ENCODE data around the gene CADPS.

Gene CADPS

GRCh38 chr3:62548528-62549205 lies 326.5 kb downstream of the CADPS start:
- DNase-seq: no peak

GRCh38 chr3:62546266-62546665 lies 328.9 kb downstream of the CADPS start:
- no peak for DNase-seq

- DNase-seq: no peak
These were observed 333.0 kb downstream of the CADPS start for GRCh38 chr3:62542185-62542584.

GRCh38 chr3:62539762-62540161 lies 335.5 kb downstream of the CADPS start:
- no peak for DNase-seq

GRCh38 chr3:62538691-62539356 lies 336.4 kb downstream of the CADPS start:
- DNase-seq: no peak

- DNase-seq: no peak
These were observed 340.9 kb downstream of the CADPS start for GRCh38 chr3:62534326-62534725.

- DNase-seq: no peak
These were observed 342.4 kb downstream of the CADPS start for GRCh38 chr3:62532796-62533195.

- DNase-seq: no peak
These were observed 343.2 kb downstream of the CADPS start for GRCh38 chr3:62531981-62532380.

GRCh38 chr3:62531493-62531892 lies 343.7 kb downstream of the CADPS start:
- DNase-seq: no peak

- DNase-seq: no peak
These were observed 346.0 kb downstream of the CADPS start for GRCh38 chr3:62529230-62529629.

GRCh38 chr3:62527474-62527873 lies 347.7 kb downstream of the CADPS start:
- no peak for DNase-seq

GRCh38 chr3:62525281-62525680 lies 349.9 kb downstream of the CADPS start:
- no peak for DNase-seq

GRCh38 chr3:62523672-62524071 lies 351.5 kb downstream of the CADPS start:
- no peak for DNase-seq

GRCh38 chr3:62521464-62522105 lies 353.6 kb downstream of the CADPS start:
- no peak for DNase-seq

- no peak for DNase-seq
These were observed 371.7 kb downstream of the CADPS start for GRCh38 chr3:62503516-62503915.

GRCh38 chr3:62502315-62503300 lies 372.6 kb downstream of the CADPS start:
- DNase-seq: no peak

- no peak for DNase-seq
These were observed 373.9 kb downstream of the CADPS start for GRCh38 chr3:62501289-62501668.

- no peak for DNase-seq
These were observed 374.5 kb downstream of the CADPS start for GRCh38 chr3:62500556-62501288.

GRCh38 chr3:62497156-62497555 lies 378.1 kb downstream of the CADPS start:
- DNase-seq: no peak

- DNase-seq: no peak
These were observed 378.7 kb downstream of the CADPS start for GRCh38 chr3:62496503-62496902.

GRCh38 chr3:62493109-62493801 lies 382.0 kb downstream of the CADPS start:
- no peak for DNase-seq

GRCh38 chr3:62482961-62483360 lies 392.3 kb downstream of the CADPS start:
- DNase-seq: no peak

All from CD4-positive, alpha-beta T cell treated with Interleukin-4 for 4 hours (primary cell).